Hepatocyte (in vitro differentiated cells): Measurements from ENCODE around the gene SUPT3H. TPM values are rescaled to one million over a fixed set of nuclear protein-coding genes. Genes with fewer than 3 reads are reported as not detected.

Source experiments
- DNase-seq: peaks from one replicate; pipeline ENCODE4 v3.0.0-alpha.2; 2016; ENCODE audit warnings: low spot score
- H2AFZ ChIP-seq: fragments of 200-600 bp; sonication (generic); 2 replicates; pipeline ENCODE4 v1.6.0; 2016; ENCODE audit warnings: antibody characterized with exemption, mild to moderate bottlenecking
- H3K27ac ChIP-seq: fragments of 200-600 bp; sonication (generic); 2 replicates; pipeline ENCODE4 v1.5.1; 2016; ENCODE audit warnings: mild to moderate bottlenecking
- H3K27me3 ChIP-seq: fragments of 200-600 bp; sonication (generic); 2 replicates; pipeline ENCODE4 v1.6.1; 2016
- H3K36me3 ChIP-seq: fragments of 200-600 bp; sonication (generic); replicated peaks from 2 replicates; pipeline ENCODE4 v1.5.1; 2016; ENCODE audit warnings: low read depth; ENCODE audit not compliant: insufficient read depth
- H3K4me1 ChIP-seq: fragments of 200-600 bp; sonication (generic); 2 replicates; pipeline ENCODE4 v1.5.1; 2016; ENCODE audit warnings: mild to moderate bottlenecking, moderate library complexity; ENCODE audit not compliant: insufficient read depth
- H3K4me2 ChIP-seq: fragments of 200-600 bp; sonication (generic); 2 replicates; pipeline ENCODE4 v1.6.0; 2016
- H3K4me3 ChIP-seq: fragments of 200-600 bp; sonication (generic); 2 replicates; pipeline ENCODE4 v1.5.1; 2016; ENCODE audit warnings: mild to moderate bottlenecking
- H3K79me2 ChIP-seq: fragments of 200-600 bp; sonication (generic); 2 replicates; pipeline ENCODE4 v1.6.0; 2017; ENCODE audit warnings: mild to moderate bottlenecking
- H3K9me2 ChIP-seq: fragments of 200-600 bp; sonication (generic); replicated peaks from 2 replicates; pipeline ENCODE4 v1.6.0; 2017; ENCODE audit warnings: mild to moderate bottlenecking; ENCODE audit not compliant: insufficient read depth
- H3K9me3 ChIP-seq: fragments of 200-600 bp; sonication (generic); 2 replicates; pipeline ENCODE4 v1.5.1; 2016; ENCODE audit warnings: low read depth, mild to moderate bottlenecking
- H4K20me1 ChIP-seq: fragments of 200-600 bp; sonication (generic); 2 replicates; pipeline ENCODE4 v1.6.0; 2016; ENCODE audit warnings: mild to moderate bottlenecking; ENCODE audit not compliant: insufficient read depth, poor library complexity, severe bottlenecking
- CTCF ChIP-seq: fragments of 200-600 bp; sonication (generic); IDR thresholded peaks from 2 replicates; pipeline ENCODE4 v1.5.1; 2016; ENCODE audit warnings: antibody characterized with exemption, mild to moderate bottlenecking; ENCODE audit not compliant: poor library complexity
- EZH2 ChIP-seq: fragments of 200-600 bp; sonication (generic); IDR thresholded peaks from 2 replicates; pipeline ENCODE4 v1.6.1; 2016; ENCODE audit warnings: antibody characterized with exemption, mild to moderate bottlenecking, borderline replicate concordance
- EZH2phosphoT487 ChIP-seq: fragments of 200-600 bp; sonication (generic); IDR thresholded peaks from one replicate; pipeline ENCODE4 v1.6.1; 2018; ENCODE audit warnings: antibody characterized with exemption, mild to moderate bottlenecking, low read depth, moderate library complexity; ENCODE audit not compliant: unreplicated experiment, severe bottlenecking
- WGBS: methylation state at CpG from one replicate; pipeline ENCODE4 v1.1.6; 2016; ENCODE audit warnings: low lambda C conversion rate; ENCODE audit errors: missing lambda C conversion rate; 5-methylcytosine and 5-hydroxymethylcytosine counted together
- polyA plus RNA-seq: library from polyadenylated mRNA; unstranded; fragments of >200 nt; fragmentation: Nextera tagmentation; extraction: Ambion mirVana; gene quantifications from 2 replicates; pipeline ENCODE4 v1.2.1, GENCODE V29; 2016
- total RNA-seq: library from RNA; depleted of rRNA; stranded (reverse); fragments of >200 nt; gene quantifications from 2 replicates; pipeline ENCODE4 v1.2.3, GENCODE V29; 2014

The SUPT3H gene
- total and polyA plus RNA-seq, 2 experiments from 2014 or later, result 6.8 to 7.7 TPM

DNA sequence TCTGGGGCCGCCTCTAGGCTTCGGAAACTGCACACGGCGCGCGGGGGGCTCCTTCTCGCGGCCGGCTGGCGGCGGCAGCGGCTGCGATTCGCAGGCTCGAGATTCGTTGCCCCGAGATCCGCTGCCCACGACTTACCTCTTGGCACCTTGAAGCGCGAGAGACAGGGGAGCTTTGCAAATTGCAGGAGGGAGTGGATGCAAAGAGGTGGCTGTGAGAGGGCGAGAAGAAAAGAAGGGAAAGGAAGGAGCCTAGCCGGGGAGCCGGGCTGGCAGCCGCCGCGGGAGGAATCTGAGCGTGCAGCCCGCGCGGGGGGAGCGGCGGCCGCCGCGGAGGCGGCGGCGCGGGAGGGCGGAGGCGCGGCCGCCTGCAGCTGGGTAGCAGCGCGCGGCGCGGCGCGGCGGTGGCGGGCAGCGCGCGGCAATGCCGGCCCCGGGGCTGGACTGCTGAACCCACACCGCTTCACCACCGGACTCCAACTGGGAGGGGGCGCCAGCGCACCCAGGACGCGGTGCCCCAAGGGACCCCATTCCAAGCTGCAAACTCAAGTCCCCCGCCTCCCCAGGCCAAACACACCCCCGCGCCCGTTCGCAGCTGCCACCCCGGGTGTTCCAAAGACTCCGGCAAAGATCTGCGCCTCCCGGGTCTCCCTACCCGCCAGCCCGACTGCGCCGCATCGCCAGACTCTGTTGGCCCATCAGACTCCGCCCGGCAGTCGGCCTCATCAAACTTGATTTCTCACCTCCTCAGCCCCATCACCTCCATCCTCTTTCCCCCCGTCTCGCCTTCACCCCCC lies 44.2 kb upstream of the SUPT3H start:
- no peaks in the 10 kb centered on the region for H4K20me1 ChIP-seq
- no peaks in the 10 kb centered on the region for H3K79me2 ChIP-seq
- H3K4me2 ChIP-seq, result peak overlapping the region; percentile 96
- no peaks in the 10 kb centered on the region for H3K9me2 ChIP-seq
- peak overlapping the region; percentile 64 for H2AFZ ChIP-seq
- H3K4me1 ChIP-seq, result peaks cover 15% of the 10 kb centered on the region
- DNase-seq, result peak; percentile 70
- no peaks in the 10 kb centered on the region for H3K9me3 ChIP-seq
- peaks cover 90% of the 10 kb centered on the region for H3K27me3 ChIP-seq
- TF ChIP-seq EZH2phosphoT487 (peak; percentile 39), EZH2 (no peak), CTCF (peak; percentile 44)
- H3K36me3 ChIP-seq, result no peaks in the 10 kb centered on the region
- peak overlapping the region; percentile 64 for H3K4me3 ChIP-seq
- WGBS, result 2% methylated on average over 45 of the region's 83 CpGs
- peak overlapping the region; percentile 37 for H3K27ac ChIP-seq

DNA sequence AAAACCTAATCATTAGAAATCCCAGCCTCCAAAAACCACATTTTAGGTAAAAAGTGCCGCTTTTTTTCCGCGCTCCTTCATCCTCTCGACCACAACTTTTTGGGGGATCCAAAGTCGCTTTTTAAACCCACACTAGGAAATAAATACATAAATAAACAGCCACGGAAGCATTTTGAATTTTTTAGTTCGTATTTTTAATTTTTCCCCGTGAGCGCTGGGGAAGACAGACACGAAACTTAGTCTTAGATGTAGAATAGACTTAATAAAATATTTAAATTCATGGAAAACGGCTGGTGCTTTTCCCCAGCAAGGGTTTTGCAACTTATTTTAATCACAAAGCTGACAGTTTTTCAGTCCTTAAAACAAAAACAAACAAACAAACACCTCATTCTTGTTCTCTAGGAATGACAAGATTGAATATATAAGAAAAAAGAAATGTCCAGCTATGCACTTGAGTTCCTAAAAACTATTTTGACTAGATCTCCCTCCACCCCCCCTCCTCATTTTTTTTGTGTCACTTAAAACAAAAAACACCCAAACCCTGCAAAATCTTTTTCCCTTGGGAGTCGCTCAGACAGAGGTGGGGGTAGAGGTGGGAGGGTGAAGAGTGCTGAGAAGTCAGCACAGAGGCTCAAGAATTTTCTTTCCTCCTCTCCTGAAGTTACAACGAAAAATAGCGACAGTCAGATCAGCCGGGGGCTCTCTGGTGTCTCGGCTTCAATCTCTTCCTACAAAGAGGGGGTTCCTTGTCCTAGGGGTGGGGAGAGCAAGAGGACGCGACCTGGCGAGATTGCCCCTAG lies 43.4 kb upstream of the SUPT3H start:
- H3K27me3 ChIP-seq, result peaks cover 92% of the 10 kb centered on the region
- peak overlapping the region; percentile 96 for H3K4me2 ChIP-seq
- WGBS, result 3% methylated on average over 19 of the region's 19 CpGs
- H3K36me3 ChIP-seq, result no peaks in the 10 kb centered on the region
- H2AFZ ChIP-seq, result peak overlapping the region; percentile 64
- H3K9me2 ChIP-seq, result no peaks in the 10 kb centered on the region
- no peaks in the 10 kb centered on the region for H4K20me1 ChIP-seq
- H3K9me3 ChIP-seq, result no peaks in the 10 kb centered on the region
- H3K27ac ChIP-seq, result peak overlapping the region; percentile 37
- peaks cover 15% of the 10 kb centered on the region for H3K4me1 ChIP-seq
- TF ChIP-seq CTCF, result no peak
- peak; percentile 6 for TF ChIP-seq EZH2phosphoT487
- DNase-seq, result peak; percentile 6
- peak overlapping the region; percentile 55 for H3K4me3 ChIP-seq
- H3K79me2 ChIP-seq, result no peaks in the 10 kb centered on the region

DNA sequence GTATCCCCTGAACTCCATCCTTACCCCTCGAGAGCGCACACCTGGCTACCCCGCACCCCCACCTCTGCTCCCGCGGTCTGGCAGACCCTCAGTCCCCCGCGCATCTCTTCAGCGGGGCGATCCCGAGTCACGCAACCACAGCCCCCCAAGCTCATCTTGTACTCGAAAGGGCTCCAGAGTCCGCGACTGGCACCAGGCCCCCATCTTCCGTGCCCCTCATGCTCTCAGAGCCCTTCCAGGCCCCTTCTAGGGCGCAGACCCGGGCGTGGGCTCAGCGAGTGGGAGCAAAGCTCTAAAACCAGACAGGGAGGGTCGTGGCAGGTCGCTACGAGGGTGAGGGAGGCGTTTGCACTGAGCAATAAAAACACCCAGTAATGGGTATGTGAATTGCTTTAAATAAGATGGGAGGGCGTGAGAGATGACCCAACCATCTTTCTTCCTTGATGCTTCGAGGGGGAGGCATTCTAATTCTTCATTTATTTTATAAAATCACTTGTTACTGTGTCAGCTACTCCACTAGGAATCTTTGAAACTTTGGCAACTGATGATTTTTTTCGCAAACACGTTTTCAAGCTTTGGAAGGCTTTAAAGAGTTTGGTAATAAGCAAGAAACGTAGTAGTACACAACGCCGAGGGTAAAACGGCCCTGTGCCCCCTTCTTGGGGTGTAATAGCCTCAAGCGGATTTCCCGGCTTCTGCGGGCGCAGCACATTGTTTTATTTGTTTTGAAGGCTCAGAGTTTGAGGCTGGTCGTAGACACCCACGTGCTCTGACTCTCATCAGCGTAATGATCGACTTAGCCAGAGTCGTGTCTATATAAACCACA lies 42.6 kb upstream of the SUPT3H start:
- Histone ChIP-seq H3K27ac (no peak overlapping the region), H3K4me1 (peaks cover 15% of the 10 kb centered on the region), H3K36me3 (no peaks in the 10 kb centered on the region), H3K4me3 (no peak overlapping the region), H3K4me2 (peak overlapping the region; percentile 96), H2AFZ (peak overlapping the region; percentile 0), H3K27me3 (peaks cover 90% of the 10 kb centered on the region), H3K9me3 (no peaks in the 10 kb centered on the region), H3K79me2 (no peaks in the 10 kb centered on the region), H4K20me1 (no peaks in the 10 kb centered on the region), H3K9me2 (no peaks in the 10 kb centered on the region)
- TF ChIP-seq CTCF (no peak), EZH2phosphoT487 (peak; percentile 75), EZH2 (peak; percentile 89)
- peak; percentile 10 for DNase-seq
- 7% methylated on average over 35 of the region's 40 CpGs for whole genome bisulfite sequencing
